Dermis microvascular lymphatic vessel endothelial cell (primary cell): ENCODE data around the gene PPP1R1B. TPM values are rescaled to one million over a fixed set of nuclear protein-coding genes. Genes with fewer than 3 reads are reported as not detected.

Experiments
- DNase-seq, 2 donors: peaks; one replicate each; pipeline versions ENCODE4 v3.0.0 to v3.0.0-alpha.2; 2010; ENCODE audit warnings: low read depth in 2 of 2
- total RNA-seq: library from RNA; depleted of rRNA; stranded (reverse); fragments of >200 nt; gene quantifications from 2 replicates; pipeline ENCODE4 v1.2.1, GENCODE V29; 2014

Gene PPP1R1B
- total RNA-seq, 1 donor from 2014 or later = not detected

DNA sequence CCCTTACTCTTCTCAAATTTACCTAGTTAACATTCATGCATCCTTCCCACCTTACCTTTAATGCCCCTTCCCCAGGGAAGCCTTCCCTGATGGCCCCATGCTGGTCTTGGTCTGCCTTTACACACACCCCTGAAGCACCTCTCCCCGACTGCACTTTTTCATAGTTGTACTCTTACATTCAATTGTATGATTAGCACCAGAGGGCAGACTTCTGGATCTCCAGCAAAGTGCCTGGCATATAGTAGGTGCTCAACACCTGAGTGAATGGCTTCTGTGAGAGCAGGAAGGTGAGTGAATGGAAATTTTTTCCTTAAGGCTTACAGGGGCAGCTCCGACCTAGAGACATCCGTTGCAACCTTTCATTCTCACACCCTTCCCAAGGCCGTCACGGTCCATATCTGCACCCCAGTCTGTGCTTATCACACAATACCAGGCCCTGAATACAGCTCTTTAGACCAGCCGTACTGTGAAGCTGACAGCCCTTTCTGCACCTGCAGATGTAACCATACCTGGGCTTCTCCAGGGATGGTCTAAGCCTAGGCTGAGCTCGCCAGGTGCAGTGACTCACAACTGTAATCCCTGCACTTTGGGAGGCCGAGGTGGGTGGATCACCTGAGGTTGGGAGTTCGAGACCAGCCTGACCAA, 56.7 kb downstream of the PPP1R1B start:
- no peak for DNase-seq

DNA sequence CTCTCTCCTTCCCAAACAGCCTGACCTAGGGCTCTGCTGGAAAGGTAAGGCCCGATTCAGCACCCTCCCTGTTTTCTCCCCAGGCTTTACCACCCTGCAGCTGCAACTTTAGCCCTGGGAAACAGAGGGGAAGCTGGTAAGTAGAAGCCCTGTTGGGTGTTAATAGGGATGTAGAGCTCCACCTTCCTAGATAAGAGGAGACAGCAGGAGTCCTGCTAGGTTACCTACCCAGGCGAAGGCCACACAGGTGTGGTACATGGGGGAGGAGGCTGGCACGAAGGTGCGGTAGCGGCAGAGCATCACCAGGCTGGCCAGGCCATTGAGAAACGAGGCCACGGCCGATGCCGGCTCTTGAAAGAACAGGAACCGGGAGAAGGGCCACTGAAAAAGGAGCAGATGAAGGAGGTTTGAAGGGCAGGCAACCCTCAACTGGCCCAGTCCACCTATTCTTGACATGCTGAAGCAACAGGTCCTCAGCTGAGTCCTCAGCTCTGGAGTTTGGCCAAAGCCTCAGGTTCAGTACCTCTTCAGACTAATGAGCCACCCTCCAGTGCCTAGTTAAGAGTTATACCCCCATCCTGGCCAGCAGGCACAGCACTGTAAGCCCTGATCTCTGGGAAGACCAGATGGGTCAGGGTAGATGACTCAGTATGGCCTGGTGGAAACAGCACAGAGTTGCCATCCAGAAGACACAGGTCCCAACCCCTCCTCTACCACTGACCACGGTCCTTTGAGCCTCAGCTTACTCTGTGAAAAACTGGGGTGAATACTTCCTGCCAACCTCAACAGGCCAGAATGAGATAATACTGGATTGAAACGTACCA, 57.8 kb downstream of the PPP1R1B start:
- no peak for DNase-seq

Other genes starting within 250 kb of the PPP1R1B start
- gene FBXL20, start 225.3 kb upstream of the PPP1R1B start, total RNA-seq = 8.2 and 13.4 TPM in 2 replicates
- 17.2 and 20.0 TPM in 2 replicates for gene MED1, start 175.7 kb upstream of the PPP1R1B start, total RNA-seq
- gene CDK12, start 165.5 kb upstream of the PPP1R1B start, total RNA-seq = 13.1 and 18.2 TPM in 2 replicates
- gene NEUROD2, start 19.0 kb upstream of the PPP1R1B start, total RNA-seq = not detected in 2 replicates
- 32.7 and 61.3 TPM in 2 replicates for gene STARD3, start 10.2 kb downstream of the PPP1R1B start, total RNA-seq
- 0.26 and 0.51 TPM in 2 replicates for gene TCAP, start 38.4 kb downstream of the PPP1R1B start, total RNA-seq
- gene PNMT, start 41.5 kb downstream of the PPP1R1B start, total RNA-seq = 1.2 and 1.4 TPM in 2 replicates
- gene PGAP3, start 61.1 kb downstream of the PPP1R1B start, total RNA-seq = 3.9 and 7.5 TPM in 2 replicates
- gene ERBB2, start 73.1 kb downstream of the PPP1R1B start, total RNA-seq = 1.1 and 1.5 TPM in 2 replicates
- gene MIEN1, start 103.6 kb downstream of the PPP1R1B start, total RNA-seq = 16.0 and 18.1 TPM in 2 replicates
- gene GRB7, start 111.0 kb downstream of the PPP1R1B start, total RNA-seq = 0.13 TPM in 1 of 2 replicates, not detected in the other
- not detected in 2 replicates for gene IKZF3, start 237.4 kb downstream of the PPP1R1B start, total RNA-seq
- gene ZPBP2, start 241.2 kb downstream of the PPP1R1B start, total RNA-seq = not detected in 2 replicates